Liver (tissue), 9 donors: ENCODE results near the gene LELP1. TPM values are rescaled to one million over a fixed set of nuclear protein-coding genes. Genes with fewer than 3 reads are reported as not detected.

Experiments used
- DNase-seq: peaks from one replicate; pipeline ENCODE4 v3.0.0-alpha.2; 2017; ENCODE audit warnings: low spot score
- H3K27ac ChIP-seq, 2 donors: one replicate each; pipeline ENCODE4 v1.7.0; 2013; ENCODE audit warnings: inconsistent platforms in 2 of 2, low read length in 2 of 2, control low read depth in 1 of 2, low read depth in 1 of 2, mild to moderate bottlenecking in 1 of 2
- H3K27me3 ChIP-seq, 4 donors: one replicate each; pipeline versions ENCODE4 v1.6.1 to v1.7.0; 2013; ENCODE audit warnings: low read length in 3 of 4, inconsistent platforms in 1 of 4, mild to moderate bottlenecking in 1 of 4, moderate library complexity in 1 of 4; ENCODE audit not compliant: control insufficient read depth in 4 of 4, insufficient read depth in 4 of 4
- H3K36me3 ChIP-seq, 4 donors: one replicate each; pipeline versions ENCODE4 v1.6.1 to v1.7.0; 2013; ENCODE audit warnings: low read length in 3 of 4, mild to moderate bottlenecking in 3 of 4, low read depth in 1 of 4, moderate library complexity in 1 of 4; ENCODE audit not compliant: control insufficient read depth in 4 of 4, insufficient read depth in 3 of 4
- H3K4me1 ChIP-seq, 4 donors: one replicate each; pipeline versions ENCODE4 v1.6.1 to v1.7.0; 2013; ENCODE audit warnings: low read length in 3 of 4, mild to moderate bottlenecking in 3 of 4, moderate library complexity in 1 of 4; ENCODE audit not compliant: control insufficient read depth in 4 of 4, insufficient read depth in 4 of 4
- H3K4me3 ChIP-seq, 3 donors: one replicate each; pipeline versions ENCODE4 v1.6.1 to v1.7.0; 2013; ENCODE audit warnings: low read length in 3 of 3, control low read depth in 1 of 3, low read depth in 1 of 3, mild to moderate bottlenecking in 1 of 3
- H3K9ac ChIP-seq, 2 donors: one replicate each; pipeline ENCODE4 v1.7.0; 2013; ENCODE audit warnings: low read length in 2 of 2, mild to moderate bottlenecking in 2 of 2, moderate library complexity in 2 of 2, control low read depth in 1 of 2, low read depth in 1 of 2
- H3K9me3 ChIP-seq, 4 donors: one replicate each; pipeline versions ENCODE4 v1.6.1 to v1.7.0; 2013; ENCODE audit warnings: low read length in 3 of 4; ENCODE audit not compliant: control insufficient read depth in 4 of 4
- ATF3 ChIP-seq: IDR thresholded peaks from 2 replicates; pipeline ENCODE4 v1.6.1; 2016; ENCODE audit warnings: antibody characterized with exemption
- CTCF ChIP-seq: fragments of 150-350 bp; IDR thresholded peaks from 2 replicates; pipeline ENCODE4 v1.5.1; 2017; ENCODE audit warnings: improper control_type of control experiment, low read depth, low read length; ENCODE audit not compliant: missing input control
- EGR1 ChIP-seq, 2 donors: IDR thresholded peaks; 2 replicates each; pipeline ENCODE4 v1.6.1; 2016 to 2018; ENCODE audit warnings: antibody characterized with exemption in 2 of 2, low read depth in 2 of 2
- FOXA1 ChIP-seq: IDR thresholded peaks from 2 replicates; pipeline ENCODE4 v1.6.1; 2016; ENCODE audit warnings: antibody characterized with exemption
- FOXA2 ChIP-seq: IDR thresholded peaks from 2 replicates; pipeline ENCODE4 v1.6.1; 2016; ENCODE audit warnings: antibody characterized with exemption
- GABPA ChIP-seq, 2 donors: IDR thresholded peaks in 1 of 2; conservative IDR thresholded peaks in 1 of 2; 2 replicates each; pipeline ENCODE4 v1.6.1; 2016; ENCODE audit warnings: antibody characterized with exemption in 2 of 2, mild to moderate bottlenecking in 1 of 2, moderate library complexity in 1 of 2
- HNF4A ChIP-seq, 2 donors: conservative IDR thresholded peaks; 2 replicates each; pipeline ENCODE4 v1.6.1; 2016; ENCODE audit warnings: antibody characterized with exemption in 2 of 2, mild to moderate bottlenecking in 2 of 2
- JUND ChIP-seq, 2 donors: IDR thresholded peaks; 2 replicates each; pipeline ENCODE4 v1.6.1; 2016; ENCODE audit warnings: antibody characterized with exemption in 2 of 2
- MAX ChIP-seq: IDR thresholded peaks from 2 replicates; pipeline ENCODE4 v1.6.1; 2016; ENCODE audit warnings: antibody characterized with exemption
- NR2F2 ChIP-seq: IDR thresholded peaks from 2 replicates; pipeline ENCODE4 v1.6.1; 2016; ENCODE audit warnings: antibody characterized with exemption
- RXRA ChIP-seq, 2 donors: IDR thresholded peaks; 2 replicates each; pipeline ENCODE4 v1.6.1; 2017 to 2018; ENCODE audit warnings: antibody characterized with exemption in 2 of 2, mild to moderate bottlenecking in 1 of 2
- TAF1 ChIP-seq: conservative IDR thresholded peaks from 2 replicates; pipeline ENCODE4 v1.6.1; 2016; ENCODE audit warnings: antibody characterized with exemption, mild to moderate bottlenecking
- YY1 ChIP-seq: IDR thresholded peaks from 2 replicates; pipeline ENCODE4 v1.6.1; 2016; ENCODE audit warnings: antibody characterized with exemption, mild to moderate bottlenecking
- ZBTB33 ChIP-seq: IDR thresholded peaks from 2 replicates; pipeline ENCODE4 v1.6.1; 2016; ENCODE audit warnings: antibody characterized with exemption
- WGBS: extraction: QIAGEN DNeasy Blood & Tissue Kit; methylation state at CpG from one replicate; pipeline ENCODE4 v1.1.7; 2013; 5-methylcytosine and 5-hydroxymethylcytosine counted together
- polyA plus RNA-seq, 2 donors: library from polyadenylated mRNA; stranded (reverse) in 1 of 2; unstranded in 1 of 2; fragments of 200-250 nt in 1 of 2; fragments of >200 nt in 1 of 2; fragmentation: Nextera tagmentation in 1 of 2; extraction: Ambion mirVana in 1 of 2; gene quantifications; one replicate each; pipeline versions ENCODE4 v1.2.1 to v1.2.3, GENCODE V29; 2013 to 2015
- total RNA-seq, 2 donors: library from RNA; depleted of rRNA; stranded (reverse); fragments of >200 nt; gene quantifications; one replicate each; pipeline ENCODE4 v1.2.3, GENCODE V29; 2014
- donor health status: healthy.
- donor health status: healthy.
- donor health status: healthy.
- donor health status: healthy.
- donor health status: healthy.

Gene LELP1
- total and polyA plus RNA-seq, 4 donors, result not detected

- no peak overlapping the region for H3K27ac ChIP-seq
- H3K9me3 ChIP-seq, result no peaks in the 10 kb centered on the region
- WGBS, result 69% methylated on average over 2 of the region's 2 CpGs
These were observed 34.5 kb upstream of the LELP1 start for GRCh38 chr1:153168686-153169085.

GRCh38 chr1:153174624-153175023, 28.6 kb upstream of the LELP1 start:
- Histone ChIP-seq H3K4me1 (no peaks in the 10 kb centered on the region), H3K36me3 (no peaks in the 10 kb centered on the region), H3K27me3 (peaks cover 0 to 6% (median 1%) of the 10 kb centered on the region in 4 donors), H3K9me3 (no peaks in the 10 kb centered on the region), H3K9ac (no peak overlapping the region), H3K27ac (no peak overlapping the region), H3K4me3 (no peak overlapping the region)
- no peak for DNase-seq
- TF ChIP-seq YY1 (no peak), TAF1 (no peak), ATF3 (no peak), HNF4A (conservative IDR thresholded peaks at IDR 0.05) (no peak), CTCF (no peak), RXRA (IDR thresholded peaks at IDR 0.05) (no peak), FOXA2 (no peak), NR2F2 (no peak), GABPA (IDR thresholded peaks at IDR 0.05 in 1 of 2, conservative IDR thresholded peaks at IDR 0.05 in 1 of 2) (no peak), JUND (IDR thresholded peaks at IDR 0.05) (no peak)

More at GRCh38 chr1:153168686-153169085, 34.5 kb upstream of the LELP1 start:
- no peak overlapping the region for H3K9ac ChIP-seq
- TF ChIP-seq CTCF (no peak), TAF1 (no peak), ZBTB33 (no peak), RXRA (IDR thresholded peaks at IDR 0.05) (no peak)
- H3K27me3 ChIP-seq, result peaks cover 0 to 6% (median 3%) of the 10 kb centered on the region in 4 donors
- no peak overlapping the region for H3K4me3 ChIP-seq
- H3K36me3 ChIP-seq, result no peaks in the 10 kb centered on the region
- no peak for DNase-seq
- H3K4me1 ChIP-seq, result no peaks in the 10 kb centered on the region

- H3K4me3 ChIP-seq, result no peak overlapping the region
- no peak overlapping the region for H3K9ac ChIP-seq
- no peak overlapping the region for H3K27ac ChIP-seq
- peaks cover 0 to 3% (median 0%) of the 10 kb centered on the region in 4 donors for H3K27me3 ChIP-seq
- H3K36me3 ChIP-seq, result no peaks in the 10 kb centered on the region
- no peak for DNase-seq
- H3K9me3 ChIP-seq, result no peaks in the 10 kb centered on the region
- H3K4me1 ChIP-seq, result no peaks in the 10 kb centered on the region
- TF ChIP-seq HNF4A (conservative IDR thresholded peaks at IDR 0.05), result no peak
- no peak for TF ChIP-seq EGR1 (IDR thresholded peaks at IDR 0.05; ENCODE audit: low read depth in 2 of 2)
- no peak for TF ChIP-seq ATF3
- no peak for TF ChIP-seq ZBTB33
- no peak for TF ChIP-seq FOXA1
- TF ChIP-seq GABPA (IDR thresholded peaks at IDR 0.05 in 1 of 2, conservative IDR thresholded peaks at IDR 0.05 in 1 of 2), result no peak
- no peak for TF ChIP-seq JUND (IDR thresholded peaks at IDR 0.05)
- no peak for TF ChIP-seq RXRA (IDR thresholded peaks at IDR 0.05)
- no peak for TF ChIP-seq MAX
These were observed 24.3 kb upstream of the LELP1 start for GRCh38 chr1:153178922-153179321.
